ENCODE results near the gene EVPL.

EVPL gene

DNA sequence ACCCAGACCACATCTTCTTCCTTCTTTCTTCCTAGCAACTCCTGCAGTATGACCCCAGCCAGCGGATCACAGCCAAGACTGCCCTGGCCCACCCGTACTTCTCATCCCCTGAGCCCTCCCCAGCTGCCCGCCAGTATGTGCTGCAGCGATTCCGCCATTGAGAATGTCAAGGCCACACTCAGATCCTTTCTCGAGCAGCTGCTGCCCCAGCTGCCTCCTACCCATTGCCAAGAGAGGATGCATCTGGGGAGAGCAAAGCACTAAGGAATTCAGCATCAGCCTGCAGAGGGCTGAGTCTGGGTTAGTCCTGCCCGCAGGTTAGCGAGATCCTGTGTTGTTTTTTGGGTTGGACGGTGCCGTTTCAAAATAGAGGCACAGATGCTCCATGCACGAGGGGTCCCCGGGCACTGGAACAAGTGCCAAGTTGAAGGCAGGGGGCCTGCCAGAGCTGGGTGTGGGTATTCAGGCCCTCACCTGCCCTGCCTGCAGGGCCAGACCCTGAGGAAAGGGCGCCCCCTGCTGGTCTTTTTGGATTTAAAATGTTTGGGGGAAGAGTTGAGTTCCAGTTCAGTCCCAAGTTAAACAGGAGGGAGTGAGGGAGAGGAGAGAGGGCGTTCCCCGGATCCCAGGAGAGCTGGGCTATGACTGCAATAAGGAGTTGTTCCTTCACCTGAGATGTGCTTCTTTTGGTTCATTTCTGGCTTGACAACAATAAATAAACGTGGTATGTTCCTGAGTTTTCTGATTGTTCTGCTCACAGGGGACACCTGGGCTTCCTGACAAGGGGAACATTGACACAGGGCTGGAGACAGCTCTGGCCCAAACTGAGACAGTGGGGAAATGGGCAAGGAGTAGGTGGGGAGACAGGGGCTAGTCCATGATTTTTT, 21.6 kb downstream of the EVPL start:
- peak; percentile 53 for DNase-seq (ENCODE audit: low read depth, low spot score)
- H3K4me3 ChIP-seq (ENCODE audit: low read length), result no peak overlapping the region

GRCh38 chr17:76004750-76005262, 22.3 kb downstream of the EVPL start:
- H3K4me3 ChIP-seq (ENCODE audit: low read length), result no peak overlapping the region
- DNase-seq (ENCODE audit: low read depth, low spot score), result no peak

DNA sequence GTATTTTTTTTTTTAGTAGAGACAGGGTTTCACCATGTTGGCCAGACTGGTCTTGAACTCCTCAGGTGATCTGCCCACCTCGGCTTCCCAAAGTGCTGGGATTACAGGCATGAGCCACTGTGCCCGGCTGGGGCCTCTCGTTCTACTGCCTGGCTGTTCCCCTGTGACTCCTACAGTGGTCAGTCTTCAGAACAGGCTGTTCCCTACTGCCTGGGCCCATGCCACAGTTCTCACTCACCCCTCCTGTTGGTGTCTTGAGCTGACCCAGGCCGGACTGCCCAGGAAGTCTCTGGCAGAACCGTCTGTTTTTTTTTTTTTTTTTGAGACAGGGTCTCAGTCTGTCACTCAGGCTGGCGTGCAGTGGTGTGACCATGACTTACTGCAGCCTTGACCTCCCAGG, 23.2 kb downstream of the EVPL start:
- no peak overlapping the region for H3K4me3 ChIP-seq (ENCODE audit: low read length)
- no peak for DNase-seq (ENCODE audit: low read depth, low spot score)

- no peak for DNase-seq (ENCODE audit: low read depth, low spot score)
- no peak overlapping the region for H3K4me3 ChIP-seq (ENCODE audit: low read length)
These were observed 25.0 kb downstream of the EVPL start for GRCh38 chr17:76002100-76002499.

DNA sequence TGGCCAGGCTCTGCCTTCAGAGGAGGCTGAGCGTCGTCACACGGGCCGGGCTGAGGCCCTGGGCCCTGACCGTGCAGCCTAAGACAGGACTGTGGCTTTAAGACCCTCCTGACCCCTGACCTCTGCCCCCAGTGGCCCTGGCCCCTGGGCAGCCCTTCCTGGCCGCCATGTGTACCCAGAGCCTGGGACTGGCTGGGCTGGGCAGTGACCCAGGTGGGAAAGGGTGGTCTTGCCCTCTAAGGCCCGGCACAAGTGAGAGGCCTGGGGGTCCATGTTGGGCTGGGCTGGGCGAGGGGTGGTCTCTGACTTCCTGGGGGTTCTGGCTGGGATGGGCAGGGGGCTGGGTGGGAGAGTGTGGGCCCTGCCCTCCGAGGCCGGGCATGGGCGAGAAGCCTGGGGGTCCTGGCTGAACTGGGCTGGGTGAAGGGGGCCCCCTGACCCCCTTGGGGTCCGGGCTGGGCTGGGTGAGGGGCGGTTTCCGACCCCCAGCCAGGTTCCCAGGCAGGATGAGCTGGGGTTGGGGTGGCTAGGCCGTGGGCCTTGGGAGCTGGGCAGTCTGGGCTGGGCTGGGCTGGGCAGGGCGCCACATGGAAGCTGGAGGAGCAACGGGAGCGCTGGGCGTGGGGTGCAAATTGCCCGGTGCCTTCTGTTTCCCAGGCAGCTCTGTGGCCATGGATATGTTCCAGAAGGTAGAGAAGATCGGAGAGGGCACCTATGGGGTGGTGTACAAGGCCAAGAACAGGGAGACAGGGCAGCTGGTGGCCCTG, 26.2 kb downstream of the EVPL start, which contains the start of gene CDK3:
TSS of gene CDK3 (plus strand) at position 101 of the 767 bp plus-strand sequence. CDS start at position 672, 571 bp downstream.
- DNase-seq (ENCODE audit: low read depth, low spot score), result no peak

DNA sequence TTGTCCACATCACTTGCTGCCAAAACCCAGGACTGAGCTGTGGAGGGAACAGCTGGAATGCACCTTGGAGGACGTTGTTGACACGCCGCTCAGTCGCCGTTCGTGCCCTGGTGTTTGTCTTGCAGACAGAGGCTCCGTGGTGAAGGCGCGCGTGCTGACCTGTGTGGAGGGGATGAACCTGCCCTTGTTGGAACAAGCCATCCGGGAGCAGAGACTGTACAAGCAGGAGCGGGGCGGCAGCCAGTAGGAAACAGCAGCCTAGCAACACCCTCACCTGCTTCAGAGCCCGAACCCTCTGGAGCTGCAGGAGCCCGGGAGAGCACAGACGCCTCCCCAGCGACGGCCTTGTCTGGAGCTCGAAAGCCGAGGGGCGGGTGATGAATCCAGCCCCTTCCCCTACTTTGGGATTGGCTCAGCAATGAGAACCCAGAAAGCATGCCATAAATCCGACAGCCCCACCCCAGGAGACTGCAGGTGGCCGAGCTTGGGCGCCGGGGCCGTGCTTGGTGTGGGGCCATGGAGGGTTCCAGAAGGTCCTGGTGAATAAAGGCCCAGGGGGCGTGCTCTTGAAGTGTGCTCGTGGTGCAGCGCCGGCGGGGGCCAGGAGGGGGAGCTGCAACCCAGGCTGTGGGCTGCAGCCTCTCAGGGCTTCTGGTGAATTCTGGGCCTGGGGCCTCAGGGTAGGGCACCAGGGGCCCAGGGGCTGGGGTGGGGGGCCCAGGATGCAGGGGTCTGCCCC, 26.9 kb downstream of the EVPL start:
- DNase-seq (ENCODE audit: low read depth, low spot score), result peak; percentile 54
- H3K4me3 ChIP-seq (ENCODE audit: low read length), result no peak overlapping the region

More for the DNA sequence above, 26.2 kb downstream of the EVPL start, which contains the start of gene CDK3:
- no peak within 1 kb of the TSS for H3K4me3 ChIP-seq (ENCODE audit: low read length)

GRCh38 chr17:75998327-75998795, 28.7 kb downstream of the EVPL start:
- DNase-seq (ENCODE audit: low read depth, low spot score), result no peak

GRCh38 chr17:75996665-75997590, 30.2 kb downstream of the EVPL start:
- H3K4me3 ChIP-seq (ENCODE audit: low read length), result peak overlapping the region; percentile 11; the same call in 1 of the 2 replicates
- peak; percentile 37 for DNase-seq (ENCODE audit: low read depth, low spot score)

More at GRCh38 chr17:75998327-75998795, 28.7 kb downstream of the EVPL start:
- H3K4me3 ChIP-seq (ENCODE audit: low read length), result no peak overlapping the region

- H3K4me3 ChIP-seq (ENCODE audit: low read length), result no peak overlapping the region
- DNase-seq (ENCODE audit: low read depth, low spot score), result no peak
These were observed 31.7 kb downstream of the EVPL start for GRCh38 chr17:75995385-75995925.

- no peak overlapping the region for H3K4me3 ChIP-seq (ENCODE audit: low read length)
- no peak for DNase-seq (ENCODE audit: low read depth, low spot score)
These were observed 32.2 kb downstream of the EVPL start for GRCh38 chr17:75994802-75995370.

GRCh38 chr17:75991396-75991795, 35.7 kb downstream of the EVPL start:
- H3K4me3 ChIP-seq (ENCODE audit: low read length), result no peak overlapping the region
- DNase-seq (ENCODE audit: low read depth, low spot score), result no peak

DNA sequence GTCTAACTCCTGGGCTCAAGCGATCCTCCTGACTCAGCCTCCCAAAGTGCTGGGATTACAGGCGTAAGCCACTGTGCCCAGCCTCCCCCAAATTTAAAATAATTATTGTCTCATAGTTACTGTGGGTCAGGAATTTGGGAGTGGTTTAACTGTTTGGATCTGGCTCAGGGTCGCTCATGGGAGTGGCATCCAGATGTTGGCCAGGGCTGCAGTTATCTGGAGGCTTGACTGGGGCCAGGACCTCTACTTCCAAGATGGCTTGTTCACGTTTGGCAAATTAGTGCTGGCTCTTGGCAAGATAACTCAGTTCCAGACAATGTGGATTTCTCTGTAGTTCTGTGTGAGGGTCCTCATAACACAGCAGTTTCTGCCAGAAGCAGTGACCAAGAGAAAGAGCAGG, 40.1 kb downstream of the EVPL start:
- DNase-seq (ENCODE audit: low read depth, low spot score), result no peak
- no peak overlapping the region for H3K4me3 ChIP-seq (ENCODE audit: low read length)

DNA sequence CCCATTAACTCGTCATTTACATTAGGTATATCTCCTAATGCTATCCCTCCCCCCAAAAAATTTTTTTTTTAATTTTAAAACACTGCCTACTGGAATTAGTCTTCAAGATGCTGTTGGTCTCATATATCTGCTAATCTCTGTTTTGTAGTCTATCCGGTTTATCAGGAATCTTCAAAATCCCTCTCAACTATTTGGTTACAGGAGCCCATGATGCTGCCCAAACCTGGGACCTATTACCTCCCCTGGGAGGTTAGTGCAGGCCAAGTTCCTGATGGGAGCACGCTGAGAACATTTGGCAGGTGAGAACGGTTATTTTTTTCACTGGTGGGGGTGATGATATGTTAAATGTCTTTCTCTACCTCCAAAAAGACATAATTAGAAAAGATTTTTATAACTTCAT, 41.1 kb downstream of the EVPL start:
- no peak for DNase-seq (ENCODE audit: low read depth, low spot score)
- no peak overlapping the region for H3K4me3 ChIP-seq (ENCODE audit: low read length)

DNA sequence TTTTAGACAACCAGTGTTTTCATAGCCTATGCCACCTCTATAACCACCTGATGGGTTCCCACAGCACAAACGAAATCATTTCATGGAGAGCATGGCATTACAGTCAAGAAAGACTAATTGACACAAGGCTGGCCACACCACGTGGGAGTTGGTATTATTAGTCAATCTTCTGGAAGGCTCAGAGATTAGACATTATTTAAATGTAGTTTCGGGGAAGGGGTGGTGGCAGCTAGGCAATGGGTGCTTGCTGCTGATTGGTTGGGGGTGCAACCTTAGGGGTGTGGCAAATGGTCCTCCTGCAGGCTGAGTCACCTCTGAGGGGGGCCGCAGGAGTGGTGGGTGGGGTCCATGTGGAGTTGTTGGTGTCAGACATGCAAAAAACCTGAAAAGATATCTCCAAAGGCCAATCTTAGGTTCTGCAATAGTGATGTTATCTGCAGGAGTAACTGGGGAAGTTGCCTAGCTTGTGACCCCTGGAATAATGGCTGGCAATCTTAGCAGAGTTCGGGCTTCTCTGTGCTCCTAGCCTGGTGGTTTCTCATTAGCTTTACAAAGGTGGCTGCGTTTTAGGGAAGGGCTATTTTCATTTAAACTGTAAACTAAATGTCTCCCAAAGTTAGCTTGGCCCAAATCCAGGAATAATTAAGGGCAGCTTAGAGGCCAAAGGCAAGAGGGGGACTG, 43.5 kb downstream of the EVPL start:
- no peak overlapping the region for H3K4me3 ChIP-seq (ENCODE audit: low read length)
- DNase-seq (ENCODE audit: low read depth, low spot score), result no peak

- no peak for DNase-seq (ENCODE audit: low read depth, low spot score)
- no peak overlapping the region for H3K4me3 ChIP-seq (ENCODE audit: low read length)
These were observed 46.0 kb downstream of the EVPL start for GRCh38 chr17:75981019-75981615.

- DNase-seq (ENCODE audit: low read depth, low spot score), result no peak
- peak overlapping the region; percentile 65 for H3K4me3 ChIP-seq (ENCODE audit: low read length)
These were observed 46.7 kb downstream of the EVPL start for GRCh38 chr17:75980188-75981018.

All from Jurkat, Clone E6-1 (cell line).